K562 (cell line): ENCODE data around the gene MIB2. TPM values are rescaled to one million over a fixed set of nuclear protein-coding genes. Genes with fewer than 3 reads are reported as not detected.

Experiments used
- ATAC-seq: fragments of 200-7000 bp; cut with Tn5 transposase; 3 replicates; pipeline ENCODE4 v1.9.1; 2020; ENCODE audit warnings: moderate library complexity
- BruUV-seq: library from RNA; stranded (reverse); fragments of 400-500 nt; replicated peaks from 2 replicates; lab custom pipeline; 2021; lab: Mats Ljungman, UMichigan
- CTCF ChIA-PET: fragments of 300-600 bp; formaldehyde crosslinking; extraction: SDS; loops from one replicate; lab custom pipeline; 2021; ENCODE audit warnings: low intra/inter-chr PET ratio; lab: Yijun Ruan, JAX
- POLR2A ChIA-PET: fragments of 300-600, 350-650 bp; sonication (Branson Sonifier 250); formaldehyde crosslinking; extraction: SDS; loops from one replicate; lab custom pipeline; 2021; ENCODE audit warnings: antibody characterized with exemption, inconsistent platforms; lab: Yijun Ruan, JAX
- DNase-seq, 4 experiments: peaks; one replicate each; pipeline versions ENCODE4 v3.0.0 to v3.0.0-alpha.2; 2011 to 2018; ENCODE audit warnings: low spot score in 3 of 4, mixed read lengths in 3 of 4; ENCODE audit errors: extremely low read depth in 1 of 4
- FAIRE-seq: peaks from 2 replicates; lab custom pipeline; 2011; peaks lifted over from hg19 to GRCh38; lab: Jason Lieb, UNC
- H2AFZ ChIP-seq: 2 replicates; pipeline ENCODE4 v1.6.0; 2011; ENCODE audit warnings: low read depth, low read length, control low read depth, inconsistent platforms
- H3K27ac ChIP-seq: fragments of 200-600 bp; 3 replicates; pipeline ENCODE4 v1.8.0; 2011; ENCODE audit warnings: low read depth, mild to moderate bottlenecking, control low read depth, inconsistent platforms, low read length, moderate library complexity, mixed read lengths; ENCODE audit errors: extremely low read depth
- H3K27me3 ChIP-seq, 2 experiments: fragments of 300-600 bp in 1 of 2; 2 replicates in 1 of 2; 3 replicates in 1 of 2; pipeline versions ENCODE4 v1.6.0 to v1.8.0; 2011; ENCODE audit warnings: inconsistent platforms in 2 of 2, low read length in 2 of 2, mild to moderate bottlenecking in 1 of 2, mixed read lengths in 1 of 2, moderate library complexity in 1 of 2; ENCODE audit not compliant: control insufficient read depth in 2 of 2, insufficient read depth in 2 of 2
- H3K36me3 ChIP-seq: fragments of 300-600 bp; 3 replicates; pipeline ENCODE4 v1.8.0; 2011; ENCODE audit warnings: mild to moderate bottlenecking, low read length, inconsistent platforms; ENCODE audit not compliant: control insufficient read depth, insufficient read depth
- H3K4me1 ChIP-seq, 2 experiments: fragments of 200-600 bp in 1 of 2; replicated peaks in 1 of 2; 2 replicates in 1 of 2; 3 replicates in 1 of 2; pipeline versions ENCODE4 v1.5.1 to v1.8.0; 2011; ENCODE audit warnings: inconsistent platforms in 2 of 2, low read length in 2 of 2, mild to moderate bottlenecking in 1 of 2, mixed read lengths in 1 of 2, moderate library complexity in 1 of 2; ENCODE audit not compliant: control insufficient read depth in 2 of 2, insufficient read depth in 2 of 2
- H3K4me2 ChIP-seq: 2 replicates; pipeline ENCODE4 v1.6.1; 2011; ENCODE audit warnings: low read length, control low read depth, inconsistent platforms, mixed read lengths; ENCODE audit not compliant: insufficient read depth
- H3K4me3 ChIP-seq: fragments of 200-600 bp; sonication (generic), shearing (Covaris generic); 2 replicates; pipeline ENCODE4 v1.5.1; 2016; ENCODE audit warnings: control low read depth, inconsistent platforms
- H3K79me2 ChIP-seq: fragments of 200-600 bp; 3 replicates; pipeline ENCODE4 v1.8.0; 2011; ENCODE audit warnings: low read length, inconsistent platforms; ENCODE audit not compliant: control insufficient read depth, insufficient read depth
- H3K9ac ChIP-seq, 2 experiments: 2 replicates each; pipeline versions ENCODE4 v1.6.0 to v1.6.1; 2011; ENCODE audit warnings: low read depth in 2 of 2, low read length in 2 of 2, control low read depth in 1 of 2, inconsistent platforms in 1 of 2, mild to moderate bottlenecking in 1 of 2, mixed read lengths in 1 of 2; ENCODE audit not compliant: insufficient read depth in 1 of 2
- H3K9me1 ChIP-seq: one replicate; pipeline ENCODE4 v1.6.0; 2011; ENCODE audit warnings: inconsistent platforms, mild to moderate bottlenecking, low read length, moderate library complexity; ENCODE audit not compliant: control insufficient read depth, insufficient read depth
- H3K9me3 ChIP-seq: replicated peaks from 2 replicates; pipeline ENCODE4 v1.5.1; 2011; ENCODE audit warnings: low read depth, low read length, inconsistent platforms; ENCODE audit not compliant: control insufficient read depth, insufficient read depth
- H4K20me1 ChIP-seq: replicated peaks from 2 replicates; pipeline ENCODE4 v1.6.1; 2011; ENCODE audit warnings: low read length, inconsistent platforms, mixed read lengths; ENCODE audit not compliant: control insufficient read depth, insufficient read depth
- C11orf30 ChIP-seq: fragments of 450-650 bp; IDR thresholded peaks from 2 replicates; pipeline ENCODE4 v1.6.1; 2016; ENCODE audit warnings: low read depth, mild to moderate bottlenecking
- CAMTA2 ChIP-seq: fragments of 250-450 bp; sonication (Bioruptor Pico); conservative IDR thresholded peaks from 2 replicates; pipeline ENCODE4 v1.5.1; 2022
- CEBPG ChIP-seq, 3 experiments: fragments of 200-800 bp in 1 of 3; sonication (Bioruptor generic) in 1 of 3; sonication (generic) in 1 of 3; formaldehyde crosslinking in 1 of 3; IDR thresholded peaks in 2 of 3; conservative IDR thresholded peaks in 1 of 3; 2 replicates each; pipeline versions ENCODE4 v1.6.1 to v1.8.0; 2016 to 2022; ENCODE audit warnings: missing compliant biosample characterization in 2 of 3, missing genetic modification characterization in 2 of 3, mild to moderate bottlenecking in 1 of 3, missing genetic modification reagents in 1 of 3
- ETV1 ChIP-seq: fragments of 450-650 bp; conservative IDR thresholded peaks from 2 replicates; pipeline ENCODE4 v1.6.1; 2016; ENCODE audit warnings: missing genetic modification characterization, control low read depth, low read depth, missing compliant biosample characterization
- FOXJ2 ChIP-seq: fragments of 200-800 bp; sonication (Bioruptor generic); IDR thresholded peaks from 2 replicates; pipeline ENCODE4 v1.6.1; 2016; ENCODE audit warnings: missing genetic modification characterization, missing compliant biosample characterization
- OTX1 ChIP-seq: fragments of 450-650 bp; formaldehyde crosslinking; IDR thresholded peaks from 2 replicates; pipeline ENCODE4 v1.4.0; 2022; ENCODE audit warnings: mild to moderate bottlenecking
- ZBTB49 ChIP-seq: sonication (generic); formaldehyde crosslinking; IDR thresholded peaks from 2 replicates; pipeline ENCODE4 v1.8.0; 2022; ENCODE audit warnings: missing genetic modification reagents, mild to moderate bottlenecking, borderline replicate concordance
- WGBS: fragments of 100-300 bp; shearing (Covaris generic); methylation state at CpG from one replicate; pipeline ENCODE4 v1.1.6; 2016; ENCODE audit warnings: low coverage, mixed read lengths; ENCODE audit not compliant: insufficient coverage; ENCODE audit errors: missing lambda C conversion rate; 5-methylcytosine and 5-hydroxymethylcytosine counted together
- in situ Hi-C: fragments of 300-500 bp; cut with MboI; formaldehyde crosslinking; loops from 4 replicates; pipeline ENCODE4 v1.15.0; 2018; ENCODE audit warnings: inconsistent platforms, mixed read lengths
- intact Hi-C: fragments of 100-400 bp; cut with micrococcal nuclease; formaldehyde crosslinking; loops from 2 replicates; pipeline ENCODE4 v1.14.2; 2022
- polyA plus RNA-seq, 8 experiments: library from polyadenylated mRNA; depleted of rRNA in 4 of 8; stranded (reverse) in 5 of 8; unstranded in 3 of 8; fragments of >200 nt; fragmentation: Nextera tagmentation in 2 of 8; fragmentation: Illumina TruSeq in 1 of 8; extraction: Ambion mirVana in 2 of 8; extraction: Trizol in 1 of 8; gene quantifications; 2 replicates each; pipeline versions ENCODE4 v1.2.1 to v1.2.3, GENCODE V29; 2011 to 2014; ENCODE audit warnings: inconsistent platforms in 1 of 8, missing spikeins in 1 of 8
- total RNA-seq, 7 experiments: library from RNA; depleted of rRNA in 6 of 7; stranded (reverse); fragments of >200 nt in 6 of 7; fragmentation: Illumina TruSeq in 2 of 7; extraction: Trizol in 2 of 7; gene quantifications; 2 replicates each; pipeline versions ENCODE4 v1.2.1 to v1.2.3, GENCODE V29; 2011 to 2021; ENCODE audit warnings: low replicate concordance in 1 of 7

Gene MIB2
- total and polyA plus RNA-seq, 9 of the 15 experiments (the other 6 are each of a cell fraction or from before 2014, with no cell fraction given) = 0.04 to 17.0 (median 4.9) TPM; not detected in 1

- POLR2A ChIA-PET = no interaction called here
- intact Hi-C loops (no loop called here), in situ Hi-C loops (no loop called here)
- WGBS = 78% methylated on average over 43 of the region's 53 CpGs
- H3K9ac ChIP-seq = peak overlapping the region in 1 of 2 experiments; percentile 68; a peak in 1 of 4 replicates
- no peaks in the 10 kb centered on the region for H3K9me1 ChIP-seq
- no TSS peak for BruUV-seq
- H2AFZ ChIP-seq = no peak overlapping the region
- H3K4me2 ChIP-seq = no peak overlapping the region; the same call in 1 of the 2 replicates
- FAIRE-seq = no peak
- ATAC-seq = no peak
- no peak for DNase-seq
- H3K27ac ChIP-seq = no peak overlapping the region
- H3K27me3 ChIP-seq = no peaks in the 10 kb centered on the region
- no peak for TF ChIP-seq C11orf30
- TF ChIP-seq CAMTA2 (CRISPR knock-in tag) = no peak
- TF ChIP-seq ETV1 (tag) = no peak
- no peak for TF ChIP-seq ZBTB49 (CRISPR knock-in tag)
- TF ChIP-seq CEBPG (CRISPR knock-in tag; IDR thresholded peaks at IDR 0.05) = 0 out of 2 replicates have a peak, but pooled peaks have one; percentile 20
- TF ChIP-seq CEBPG (tag; conservative IDR thresholded peaks at IDR 0.05 in 1 of 2, IDR thresholded peaks at IDR 0.05 in 1 of 2) = no peak
- no peak for TF ChIP-seq OTX1 (CRISPR knock-in tag)
- no peak for TF ChIP-seq FOXJ2
- TF ChIP-seq, all 486 proteins: peak for 1
- Histone ChIP-seq H3K4me3 (no peak overlapping the region), H3K9me3 (no peaks in the 10 kb centered on the region), H3K4me1 (peaks cover 0 to 63% of the 10 kb centered on the region in 2 experiments; a peak in 3 of 5 replicates), H3K79me2 (no peaks in the 10 kb centered on the region), H4K20me1 (no peaks in the 10 kb centered on the region), H3K36me3 (no peaks in the 10 kb centered on the region)
- CTCF ChIA-PET = no interaction called here
These were observed 12.8 kb downstream of the MIB2 start for GRCh38 chr1:1627829-1628753.
